Kidney epithelial cell (primary cell): Measurements from ENCODE around the gene ABAT. TPM values are rescaled to one million over a fixed set of nuclear protein-coding genes. Genes with fewer than 3 reads are reported as not detected.
A peak's percentile ranks its signal among the peaks of the same experiment; 100 is the strongest.

Experiments
- DNase-seq: peaks from one replicate; pipeline ENCODE4 v3.0.0-alpha.2; 2010; ENCODE audit warnings: low read depth
- H3K27me3 ChIP-seq: 2 replicates; pipeline ENCODE4 v1.6.0; 2011; ENCODE audit warnings: low read length; ENCODE audit not compliant: control insufficient read depth, insufficient read depth
- H3K36me3 ChIP-seq: 2 replicates; pipeline ENCODE4 v1.5.1; 2011; ENCODE audit warnings: low read length; ENCODE audit not compliant: control insufficient read depth, insufficient read depth
- H3K4me3 ChIP-seq: 2 replicates; pipeline ENCODE4 v1.5.1; 2011; ENCODE audit warnings: low read depth, mild to moderate bottlenecking, control low read depth, low read length
- total RNA-seq: library from RNA; depleted of rRNA; stranded (reverse); fragments of >200 nt; gene quantifications from 2 replicates; pipeline ENCODE4 v1.2.3, GENCODE V29; 2015
- TF ChIP-seq, protein P1 (sequence below): IDR thresholded peaks from 2 replicates; pipeline ENCODE4 v1.5.1; 2011; ENCODE audit warnings: mild to moderate bottlenecking, moderate library complexity, low read length, control low read depth, inconsistent platforms; ENCODE audit not compliant: insufficient read depth, poor library complexity, severe bottlenecking

Gene ABAT
- total RNA-seq, 1 donor from 2014 or later, result 7.5 TPM

GRCh38 chr16:8667492-8667891 lies 6.9 kb upstream of the ABAT start:
- DNase-seq, result no peak
- TF ChIP-seq, protein P1, sequence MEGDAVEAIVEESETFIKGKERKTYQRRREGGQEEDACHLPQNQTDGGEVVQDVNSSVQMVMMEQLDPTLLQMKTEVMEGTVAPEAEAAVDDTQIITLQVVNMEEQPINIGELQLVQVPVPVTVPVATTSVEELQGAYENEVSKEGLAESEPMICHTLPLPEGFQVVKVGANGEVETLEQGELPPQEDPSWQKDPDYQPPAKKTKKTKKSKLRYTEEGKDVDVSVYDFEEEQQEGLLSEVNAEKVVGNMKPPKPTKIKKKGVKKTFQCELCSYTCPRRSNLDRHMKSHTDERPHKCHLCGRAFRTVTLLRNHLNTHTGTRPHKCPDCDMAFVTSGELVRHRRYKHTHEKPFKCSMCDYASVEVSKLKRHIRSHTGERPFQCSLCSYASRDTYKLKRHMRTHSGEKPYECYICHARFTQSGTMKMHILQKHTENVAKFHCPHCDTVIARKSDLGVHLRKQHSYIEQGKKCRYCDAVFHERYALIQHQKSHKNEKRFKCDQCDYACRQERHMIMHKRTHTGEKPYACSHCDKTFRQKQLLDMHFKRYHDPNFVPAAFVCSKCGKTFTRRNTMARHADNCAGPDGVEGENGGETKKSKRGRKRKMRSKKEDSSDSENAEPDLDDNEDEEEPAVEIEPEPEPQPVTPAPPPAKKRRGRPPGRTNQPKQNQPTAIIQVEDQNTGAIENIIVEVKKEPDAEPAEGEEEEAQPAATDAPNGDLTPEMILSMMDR, result no peak
- Histone ChIP-seq H3K27me3 (no peaks in the 10 kb centered on the region), H3K4me3 (no peak overlapping the region), H3K36me3 (no peaks in the 10 kb centered on the region)

DNA sequence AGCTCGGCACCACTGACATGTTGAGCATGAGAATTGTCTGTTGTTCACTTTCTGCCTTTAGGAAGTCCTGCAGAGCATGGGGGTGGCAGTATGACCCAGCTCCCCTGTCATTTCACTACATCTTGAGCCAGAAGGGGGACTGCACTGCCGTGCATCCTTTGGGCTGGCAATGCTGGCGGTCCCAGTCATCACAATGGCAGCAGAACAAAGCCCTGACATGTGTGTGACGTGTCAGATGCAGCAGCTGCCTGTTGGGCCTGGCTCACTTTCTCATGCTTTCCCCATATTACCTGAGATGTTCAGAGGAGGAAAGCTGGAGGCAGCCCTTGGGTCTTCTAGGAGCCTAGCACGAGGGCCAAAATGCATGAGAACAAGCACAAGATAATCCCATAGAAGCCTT lies 6.3 kb upstream of the ABAT start:
- H3K27me3 ChIP-seq, result no peaks in the 10 kb centered on the region
- TF ChIP-seq, protein P1, result no peak
- H3K36me3 ChIP-seq, result no peaks in the 10 kb centered on the region
- no peak for DNase-seq
- no peak overlapping the region for H3K4me3 ChIP-seq

DNA sequence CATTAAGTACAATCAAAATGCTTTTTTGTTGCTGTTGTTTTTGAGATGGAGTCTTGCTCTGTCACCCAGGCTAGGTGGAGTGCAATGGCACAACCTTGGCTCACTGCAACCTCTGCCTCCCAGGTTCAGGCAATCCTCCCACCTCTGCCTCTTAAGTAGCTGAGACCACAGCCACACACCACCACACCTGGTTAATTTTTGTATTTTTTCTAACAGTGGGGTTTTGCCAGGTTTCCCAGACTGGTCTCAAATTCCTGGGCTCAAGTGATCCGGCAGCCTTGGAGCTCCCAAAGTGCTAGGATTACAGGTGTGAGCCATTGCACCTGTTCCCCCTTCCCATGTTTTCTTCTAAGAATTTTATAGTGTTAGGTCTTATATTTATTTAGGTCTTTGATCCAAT lies 4.9 kb upstream of the ABAT start:
- TF ChIP-seq, protein P1, result no peak

DNA sequence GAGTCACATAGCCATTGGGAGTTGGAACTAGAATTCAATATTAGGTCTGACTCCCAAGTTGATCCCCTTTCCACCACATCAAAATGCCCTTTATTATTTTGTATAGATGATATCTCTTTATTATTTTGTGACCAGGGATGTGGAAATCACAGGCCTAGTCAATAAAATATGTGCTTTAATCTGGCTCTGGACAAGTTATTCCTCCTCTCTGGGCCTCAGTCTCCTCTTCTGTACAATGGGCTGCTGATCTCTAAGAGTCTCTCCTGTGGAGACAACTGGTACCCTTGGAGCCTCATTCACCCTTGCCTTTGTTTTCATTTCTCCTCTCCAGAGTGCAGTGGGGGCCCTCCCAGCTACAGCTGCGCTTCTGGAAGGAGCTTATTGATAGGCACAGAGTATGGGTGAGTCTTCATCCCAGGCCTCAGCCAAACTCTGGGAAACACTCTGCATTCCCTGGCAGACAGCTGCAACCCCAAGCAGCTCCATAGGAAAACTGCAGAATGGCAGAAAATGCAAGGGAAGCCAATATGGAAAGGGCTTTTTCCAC lies 4.3 kb upstream of the ABAT start:
- no peaks in the 10 kb centered on the region for H3K27me3 ChIP-seq
- H3K36me3 ChIP-seq, result no peaks in the 10 kb centered on the region
- TF ChIP-seq, protein P1, result no peak
- no peak for DNase-seq
- H3K4me3 ChIP-seq, result no peak overlapping the region

More for the DNA sequence above, 4.9 kb upstream of the ABAT start:
- Histone ChIP-seq H3K36me3 (no peaks in the 10 kb centered on the region), H3K4me3 (no peak overlapping the region), H3K27me3 (no peaks in the 10 kb centered on the region)
- DNase-seq, result no peak

- H3K36me3 ChIP-seq, result no peaks in the 10 kb centered on the region
- no peak for DNase-seq
- H3K27me3 ChIP-seq, result no peaks in the 10 kb centered on the region
- H3K4me3 ChIP-seq, result peak overlapping the region; percentile 66
- TF ChIP-seq, protein P1, result no peak
These were observed 605 bp upstream of the ABAT start for GRCh38 chr16:8673611-8674412.
